ENCODE data around the gene SHISAL1.

Gene SHISAL1

GRCh38 chr22:44225091-44225689 is 87.6 kb downstream of the SHISAL1 start:
- FAIRE-seq: no peak

GRCh38 chr22:44224166-44224565 is 88.6 kb downstream of the SHISAL1 start:
- no peak for FAIRE-seq

GRCh38 chr22:44221710-44222475 is 90.9 kb downstream of the SHISAL1 start:
- FAIRE-seq: no peak

- FAIRE-seq: no peak
Measured at GRCh38 chr22:44220727-44221680, 91.7 kb downstream of the SHISAL1 start.

- no peak for FAIRE-seq
Measured at GRCh38 chr22:44219101-44219870, 93.5 kb downstream of the SHISAL1 start.

- no peak for FAIRE-seq
Measured at GRCh38 chr22:44218071-44218470, 94.7 kb downstream of the SHISAL1 start.

GRCh38 chr22:44217346-44217745 is 95.4 kb downstream of the SHISAL1 start:
- FAIRE-seq: no peak

GRCh38 chr22:44215287-44215686 is 97.5 kb downstream of the SHISAL1 start:
- FAIRE-seq: no peak

- no peak for FAIRE-seq
Measured at GRCh38 chr22:44214764-44215163, 98.0 kb downstream of the SHISAL1 start.

GRCh38 chr22:44214187-44214586 is 98.6 kb downstream of the SHISAL1 start:
- no peak for FAIRE-seq

- no peak for FAIRE-seq
Measured at GRCh38 chr22:44213489-44214043, 99.2 kb downstream of the SHISAL1 start.

GRCh38 chr22:44212936-44213335 is 99.8 kb downstream of the SHISAL1 start:
- no peak for FAIRE-seq

- no peak for FAIRE-seq
Measured at GRCh38 chr22:44211946-44212930, 100.5 kb downstream of the SHISAL1 start.

- no peak for FAIRE-seq
Measured at GRCh38 chr22:44211256-44211945, 101.3 kb downstream of the SHISAL1 start.

GRCh38 chr22:44210722-44211121 is 102.0 kb downstream of the SHISAL1 start:
- FAIRE-seq: no peak

- no peak for FAIRE-seq
Measured at GRCh38 chr22:44209343-44209742, 103.4 kb downstream of the SHISAL1 start.

GRCh38 chr22:44207981-44208317 is 104.8 kb downstream of the SHISAL1 start:
- no peak for FAIRE-seq

GRCh38 chr22:44207173-44207980 is 105.4 kb downstream of the SHISAL1 start:
- no peak for FAIRE-seq

GRCh38 chr22:44206696-44207095 is 106.1 kb downstream of the SHISAL1 start:
- FAIRE-seq: no peak

- no peak for FAIRE-seq
Measured at GRCh38 chr22:44206330-44206645, 106.5 kb downstream of the SHISAL1 start.
